K562 (cell line): Measurements from ENCODE around the gene CD79A. TPM values are rescaled to one million over a fixed set of nuclear protein-coding genes. Genes with fewer than 3 reads are reported as not detected.

Experiments
- CCAR2 ChIP-seq: fragments of 200-400 bp; formaldehyde crosslinking; IDR thresholded peaks from 2 replicates; pipeline ENCODE4 v1.6.1; 2017; ENCODE audit warnings: mild to moderate bottlenecking, low read depth, low read length
- CEBPG ChIP-seq, 3 experiments: fragments of 200-800 bp in 1 of 3; sonication (Bioruptor generic) in 1 of 3; sonication (generic) in 1 of 3; formaldehyde crosslinking in 1 of 3; IDR thresholded peaks in 2 of 3; conservative IDR thresholded peaks in 1 of 3; 2 replicates each; pipeline versions ENCODE4 v1.6.1 to v1.8.0; 2016 to 2022; ENCODE audit warnings: missing compliant biosample characterization in 2 of 3, missing genetic modification characterization in 2 of 3, mild to moderate bottlenecking in 1 of 3, missing genetic modification reagents in 1 of 3
- GATA2 ChIP-seq: sonication (generic); formaldehyde crosslinking; IDR thresholded peaks from 2 replicates; pipeline ENCODE4 v1.4.0; 2020; ENCODE audit warnings: mild to moderate bottlenecking, missing genetic modification reagents
- MBD2 ChIP-seq: sonication (generic); IDR thresholded peaks from 2 replicates; pipeline ENCODE4 v1.6.1; 2016; ENCODE audit warnings: low read depth, borderline replicate concordance
- NCOR1 ChIP-seq: fragments of 450-650 bp; IDR thresholded peaks from 2 replicates; pipeline ENCODE4 v1.6.1; 2016; ENCODE audit warnings: mild to moderate bottlenecking, moderate library complexity
- PATZ1 ChIP-seq: fragments of 250-450 bp; sonication (Bioruptor Pico); IDR thresholded peaks from 2 replicates; pipeline ENCODE4 v1.5.0; 2020; ENCODE audit warnings: mild to moderate bottlenecking, borderline replicate concordance
- SMC3 ChIP-seq: conservative IDR thresholded peaks from 2 replicates; pipeline ENCODE4 v1.6.1; 2011; ENCODE audit warnings: low read depth, low read length, improper control_type of control experiment; ENCODE audit not compliant: insufficient read depth
- TBP ChIP-seq: optimal IDR thresholded peaks from 2 replicates; pipeline ENCODE3; 2011; ENCODE audit warnings: low read depth, low read length, improper control_type of control experiment
- ZC3H4 ChIP-seq: sonication (generic); formaldehyde crosslinking; IDR thresholded peaks from 2 replicates; pipeline ENCODE4 v1.9.0; 2021; ENCODE audit warnings: missing genetic modification reagents, borderline replicate concordance
- ZNF165 ChIP-seq: fragments of 250-450 bp; sonication (Bioruptor Pico); IDR thresholded peaks from 2 replicates; pipeline ENCODE4 v1.4.0; 2020; ENCODE audit warnings: borderline replicate concordance
- ZNF175 ChIP-seq: fragments of 200-800 bp; sonication (Bioruptor generic); IDR thresholded peaks from 2 replicates; pipeline ENCODE4 v1.6.1; 2016; ENCODE audit warnings: low read depth, mild to moderate bottlenecking, missing genetic modification characterization, missing compliant biosample characterization
- ZNF3 ChIP-seq: fragments of 250-450 bp; sonication (Bioruptor Pico); IDR thresholded peaks from 2 replicates; pipeline ENCODE4 v1.5.0; 2021; ENCODE audit warnings: mild to moderate bottlenecking, moderate library complexity
- ZNF316 ChIP-seq: fragments of 450-650 bp; IDR thresholded peaks from 2 replicates; pipeline ENCODE4 v1.6.1; 2016
- ZNF408 ChIP-seq: fragments of 250-450 bp; sonication (Bioruptor Pico); IDR thresholded peaks from 2 replicates; pipeline ENCODE4 v1.4.0; 2020; ENCODE audit warnings: low read depth, mild to moderate bottlenecking, moderate library complexity
- ZNF551 ChIP-seq: fragments of 250-450 bp; sonication (Bioruptor Pico); IDR thresholded peaks from 2 replicates; pipeline ENCODE4 v1.5.0; 2021; ENCODE audit warnings: mild to moderate bottlenecking, moderate library complexity
- ZNF785 ChIP-seq: fragments of 250-450 bp; sonication (Bioruptor Pico); IDR thresholded peaks from 2 replicates; pipeline ENCODE4 v1.4.0; 2020; ENCODE audit warnings: mild to moderate bottlenecking
- polyA plus RNA-seq, 8 experiments: library from polyadenylated mRNA; depleted of rRNA in 4 of 8; stranded (reverse) in 5 of 8; unstranded in 3 of 8; fragments of >200 nt; fragmentation: Nextera tagmentation in 2 of 8; fragmentation: Illumina TruSeq in 1 of 8; extraction: Ambion mirVana in 2 of 8; extraction: Trizol in 1 of 8; gene quantifications; 2 replicates each; pipeline versions ENCODE4 v1.2.1 to v1.2.3, GENCODE V29; 2011 to 2014; ENCODE audit warnings: inconsistent platforms in 1 of 8, missing spikeins in 1 of 8
- total RNA-seq, 7 experiments: library from RNA; depleted of rRNA in 6 of 7; stranded (reverse); fragments of >200 nt in 6 of 7; fragmentation: Illumina TruSeq in 2 of 7; extraction: Trizol in 2 of 7; gene quantifications; 2 replicates each; pipeline versions ENCODE4 v1.2.1 to v1.2.3, GENCODE V29; 2011 to 2021; ENCODE audit warnings: low replicate concordance in 1 of 7

The CD79A gene
- total and polyA plus RNA-seq, 9 of the 15 experiments (the other 6 are each of a cell fraction or from before 2014, with no cell fraction given) = 0.04 to 0.72 (median 0.17) TPM; not detected in 3

GRCh38 chr19:41843371-41843770 lies 33.7 kb upstream of the CD79A start (continued):
- no peak for TF ChIP-seq TBP
- TF ChIP-seq CCAR2 = no peak
- no peak for TF ChIP-seq ZC3H4 (CRISPR knock-in tag)
- no peak for TF ChIP-seq ZNF551 (CRISPR knock-in tag)
- no peak for TF ChIP-seq ZNF408 (CRISPR knock-in tag)
- no peak for TF ChIP-seq SMC3
- TF ChIP-seq PATZ1 (CRISPR knock-in tag) = no peak
- TF ChIP-seq ZNF316 = no peak
- no peak for TF ChIP-seq ZNF165
- no peak for TF ChIP-seq MBD2
- no peak for TF ChIP-seq ZNF3 (CRISPR knock-in tag)
- TF ChIP-seq ZNF175 = no peak
- no peak for TF ChIP-seq GATA2
- TF ChIP-seq ZNF785 (CRISPR knock-in tag) = no peak
- TF ChIP-seq CEBPG (CRISPR knock-in tag; IDR thresholded peaks at IDR 0.05) = no peak
- no peak for TF ChIP-seq CEBPG (tag; conservative IDR thresholded peaks at IDR 0.05 in 1 of 2, IDR thresholded peaks at IDR 0.05 in 1 of 2)
- peak; percentile 40; the same call in 1 of the 2 replicates for TF ChIP-seq NCOR1
